GM12878 (cell line): Measurements from ENCODE around the gene ARCN1. TPM values are rescaled to one million over a fixed set of nuclear protein-coding genes. Genes with fewer than 3 reads are reported as not detected.

Source experiments
- ATAC-seq: fragments of 200-7000 bp; cut with Tn5 transposase; 3 replicates; pipeline ENCODE4 v1.9.1; 2020; ENCODE audit warnings: mild to moderate bottlenecking, moderate library complexity
- BruUV-seq: library from RNA; stranded (reverse); fragments of 400-500 nt; replicated peaks from 2 replicates; lab custom pipeline; 2021; lab: Mats Ljungman, UMichigan
- CTCF ChIA-PET: fragments of 300-600 bp; sonication (Branson Sonifier 250); formaldehyde crosslinking; extraction: SDS; loops from one replicate; lab custom pipeline; 2021; ENCODE audit warnings: inconsistent platforms; lab: Yijun Ruan, JAX
- POLR2A ChIA-PET: fragments of 350-600 bp; formaldehyde crosslinking; extraction: SDS; loops from one replicate; lab custom pipeline; 2021; ENCODE audit warnings: inconsistent platforms; lab: Charles Lee
- RAD21 ChIA-PET: fragments of 300-600 bp; sonication (Branson Sonifier 250); formaldehyde crosslinking; loops from one replicate; lab custom pipeline; 2023; ENCODE audit warnings: antibody characterized with exemption; ENCODE audit not compliant: unreplicated experiment; lab: Charles Lee
- SMC1A ChIA-PET: fragments of 300-600 bp; sonication (Branson Sonifier 250); formaldehyde crosslinking; loops from one replicate; lab custom pipeline; 2023; ENCODE audit not compliant: unreplicated experiment, uncharacterized antibody; lab: Charles Lee
- DNase-seq: peaks from one replicate; pipeline ENCODE4 v3.0.0-alpha.2; 2011; ENCODE audit warnings: low read depth, low spot score
- FAIRE-seq: peaks from 3 replicates; lab custom pipeline; 2011; peaks lifted over from hg19 to GRCh38; lab: Jason Lieb, UNC
- H2AFZ ChIP-seq: 2 replicates; pipeline ENCODE4 v1.6.0; 2011; ENCODE audit warnings: low read depth, low read length, control low read depth; ENCODE audit not compliant: control insufficient read depth
- H3K27ac ChIP-seq: 2 replicates; pipeline ENCODE4 v1.5.1; 2011; ENCODE audit warnings: control low read depth; ENCODE audit not compliant: control insufficient read depth, insufficient read depth
- H3K27me3 ChIP-seq, 2 experiments: replicated peaks in 1 of 2; 2 replicates each; pipeline versions ENCODE4 v1.6.0 to v1.6.1; 2011; ENCODE audit warnings: low read length in 1 of 2; ENCODE audit not compliant: control insufficient read depth in 2 of 2, insufficient read depth in 2 of 2
- H3K36me3 ChIP-seq, 2 experiments: 2 replicates each; pipeline ENCODE4 v1.5.1; 2011; ENCODE audit warnings: low read length in 1 of 2; ENCODE audit not compliant: control insufficient read depth in 2 of 2, insufficient read depth in 2 of 2
- H3K4me1 ChIP-seq: 2 replicates; pipeline ENCODE4 v1.6.1; 2011; ENCODE audit warnings: mild to moderate bottlenecking, low read length, moderate library complexity, mixed read lengths; ENCODE audit not compliant: control insufficient read depth, insufficient read depth
- H3K4me2 ChIP-seq: 2 replicates; pipeline ENCODE4 v1.6.0; 2011; ENCODE audit warnings: control low read depth; ENCODE audit not compliant: control insufficient read depth, insufficient read depth
- H3K4me3 ChIP-seq: fragments of 200-600 bp; sonication (generic); 2 replicates; pipeline ENCODE4 v1.5.1; 2016
- H3K79me2 ChIP-seq: 2 replicates; pipeline ENCODE4 v1.6.0; 2011; ENCODE audit warnings: low read length; ENCODE audit not compliant: control insufficient read depth, insufficient read depth
- H3K9ac ChIP-seq: 2 replicates; pipeline ENCODE4 v1.8.0; 2011; ENCODE audit warnings: low read length, control low read depth, mixed read lengths; ENCODE audit not compliant: control insufficient read depth, insufficient read depth
- H3K9me3 ChIP-seq: replicated peaks from 3 replicates; pipeline ENCODE4 v1.5.1; 2011; ENCODE audit warnings: mild to moderate bottlenecking, low read length; ENCODE audit not compliant: control insufficient read depth, insufficient read depth
- H4K20me1 ChIP-seq: 2 replicates; pipeline ENCODE4 v1.6.0; 2011; ENCODE audit not compliant: control insufficient read depth, insufficient read depth
- ESRRA ChIP-seq: IDR thresholded peaks from 2 replicates; pipeline ENCODE4 v1.6.1; 2012; ENCODE audit warnings: mild to moderate bottlenecking, low read length, improper control_type of control experiment
- IRF3 ChIP-seq: fragments of 450-650 bp; IDR thresholded peaks from 2 replicates; pipeline ENCODE4 v1.6.1; 2014; ENCODE audit warnings: mild to moderate bottlenecking
- JUND ChIP-seq: IDR thresholded peaks from 2 replicates; pipeline ENCODE4 v1.6.1; 2012; ENCODE audit warnings: low read depth, mild to moderate bottlenecking, low read length, improper control_type of control experiment, moderate library complexity
- RAD21 ChIP-seq: IDR thresholded peaks from 2 replicates; pipeline ENCODE4 v1.6.1; 2011; ENCODE audit warnings: mild to moderate bottlenecking, low read depth, low read length, moderate library complexity; ENCODE audit not compliant: insufficient read depth
- SIN3A ChIP-seq: IDR thresholded peaks from 2 replicates; pipeline ENCODE4 v1.6.1; 2012; ENCODE audit warnings: low read depth, low read length, improper control_type of control experiment
- ZNF384 ChIP-seq: IDR thresholded peaks from 2 replicates; pipeline ENCODE4 v1.6.1; 2012; ENCODE audit warnings: low read depth, mild to moderate bottlenecking, low read length, improper control_type of control experiment, borderline replicate concordance
- WGBS: methylation state at CpG from one replicate; pipeline ENCODE4 v1.1.6; 2016; ENCODE audit warnings: low lambda C conversion rate; ENCODE audit not compliant: insufficient replicate concordance, insufficient coverage; ENCODE audit errors: missing lambda C conversion rate; 5-methylcytosine and 5-hydroxymethylcytosine counted together
- in situ Hi-C: fragments of 300-500 bp; cut with MboI; formaldehyde crosslinking; loops from 9 replicates; pipeline ENCODE4 v1.14.3; 2018; ENCODE audit warnings: mixed read lengths
- intact Hi-C: fragments of 100-400 bp; cut with micrococcal nuclease; formaldehyde crosslinking; loops from one replicate; pipeline ENCODE4 v1.14.2; 2022; ENCODE audit not compliant: unreplicated experiment
- polyA plus RNA-seq, 11 experiments: library from polyadenylated mRNA; depleted of rRNA in 4 of 11; unstranded in 6 of 11; stranded (reverse) in 5 of 11; fragments of >200 nt; fragmentation: Nextera tagmentation in 4 of 11; fragmentation: Illumina TruSeq in 1 of 11; extraction: Ambion mirVana in 4 of 11; extraction: Trizol in 1 of 11; gene quantifications; 1 replicate in 1 of 11; 2 replicates in 10 of 11; pipeline versions ENCODE4 v1.2.1 to v1.2.3, GENCODE V29; 2011 to 2016; ENCODE audit warnings: inconsistent platforms in 2 of 11, missing spikeins in 2 of 11, low read depth in 1 of 11
- total RNA-seq, 4 experiments: library from RNA; depleted of rRNA in 3 of 4; stranded (reverse); fragments of >200 nt in 3 of 4; fragmentation: Illumina TruSeq in 1 of 4; extraction: Trizol in 1 of 4; gene quantifications; 2 replicates each; pipeline versions ENCODE4 v1.2.1 to v1.2.3, GENCODE V29; 2013 to 2021
- TF ChIP-seq, protein P1 (sequence below): fragments of 450-650 bp; formaldehyde crosslinking; IDR thresholded peaks from 2 replicates; pipeline ENCODE4 v1.4.0; 2022; ENCODE audit warnings: mild to moderate bottlenecking, moderate library complexity

Gene ARCN1
- total and polyA plus RNA-seq, 10 of the 15 experiments (the other 5 are each of a cell fraction or from before 2014, with no cell fraction given): 33.3 to 172 (median 106) TPM

DNA sequence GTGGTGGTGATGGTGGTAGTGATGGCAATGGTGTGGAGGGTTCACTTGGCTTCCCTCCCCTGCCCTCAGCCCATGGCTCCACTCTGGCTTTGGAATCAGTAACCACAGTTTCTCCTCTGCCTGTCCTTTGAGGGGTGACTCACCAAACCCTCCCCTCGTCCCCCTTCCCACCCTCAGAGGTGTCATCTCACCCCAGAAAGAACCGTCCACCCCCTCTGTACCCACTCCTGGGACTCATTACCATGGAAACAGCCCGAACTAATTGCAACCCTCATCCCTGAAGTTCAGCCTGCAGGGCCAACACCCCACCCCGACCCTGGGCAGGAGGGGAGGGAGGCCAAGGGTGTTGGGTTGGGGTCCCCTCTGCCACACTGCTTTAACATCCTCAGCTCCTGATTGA, 61.8 kb downstream of the ARCN1 start:
- DNase-seq (no peak), FAIRE-seq (no peak), ATAC-seq (no peak)
- no peak overlapping the region for H3K4me2 ChIP-seq
- RAD21 ChIA-PET: no interaction called here
- no peaks in the 10 kb centered on the region for H3K9me3 ChIP-seq
- 0% methylated on average over 2 of the region's 4 CpGs for WGBS
- no peak overlapping the region for H3K9ac ChIP-seq
- intact Hi-C loops: no loop called here
- no peak overlapping the region for H3K27ac ChIP-seq
- no peak overlapping the region for H2AFZ ChIP-seq
- H3K4me1 ChIP-seq: no peaks in the 10 kb centered on the region
- no peaks in the 10 kb centered on the region for H4K20me1 ChIP-seq
- CTCF ChIA-PET: interaction anchor here (0.7 kb wide), 1 partner anchor 278 kb away, joined by 3 read pairs; no protein-coding TSS in a partner anchor
- H3K36me3 ChIP-seq: no peaks in the 10 kb centered on the region
- no peak overlapping the region for H3K4me3 ChIP-seq
- POLR2A ChIA-PET: no interaction called here
- no peak for TF ChIP-seq JUND
- TF ChIP-seq IRF3: no peak
- TF ChIP-seq, protein P1, sequence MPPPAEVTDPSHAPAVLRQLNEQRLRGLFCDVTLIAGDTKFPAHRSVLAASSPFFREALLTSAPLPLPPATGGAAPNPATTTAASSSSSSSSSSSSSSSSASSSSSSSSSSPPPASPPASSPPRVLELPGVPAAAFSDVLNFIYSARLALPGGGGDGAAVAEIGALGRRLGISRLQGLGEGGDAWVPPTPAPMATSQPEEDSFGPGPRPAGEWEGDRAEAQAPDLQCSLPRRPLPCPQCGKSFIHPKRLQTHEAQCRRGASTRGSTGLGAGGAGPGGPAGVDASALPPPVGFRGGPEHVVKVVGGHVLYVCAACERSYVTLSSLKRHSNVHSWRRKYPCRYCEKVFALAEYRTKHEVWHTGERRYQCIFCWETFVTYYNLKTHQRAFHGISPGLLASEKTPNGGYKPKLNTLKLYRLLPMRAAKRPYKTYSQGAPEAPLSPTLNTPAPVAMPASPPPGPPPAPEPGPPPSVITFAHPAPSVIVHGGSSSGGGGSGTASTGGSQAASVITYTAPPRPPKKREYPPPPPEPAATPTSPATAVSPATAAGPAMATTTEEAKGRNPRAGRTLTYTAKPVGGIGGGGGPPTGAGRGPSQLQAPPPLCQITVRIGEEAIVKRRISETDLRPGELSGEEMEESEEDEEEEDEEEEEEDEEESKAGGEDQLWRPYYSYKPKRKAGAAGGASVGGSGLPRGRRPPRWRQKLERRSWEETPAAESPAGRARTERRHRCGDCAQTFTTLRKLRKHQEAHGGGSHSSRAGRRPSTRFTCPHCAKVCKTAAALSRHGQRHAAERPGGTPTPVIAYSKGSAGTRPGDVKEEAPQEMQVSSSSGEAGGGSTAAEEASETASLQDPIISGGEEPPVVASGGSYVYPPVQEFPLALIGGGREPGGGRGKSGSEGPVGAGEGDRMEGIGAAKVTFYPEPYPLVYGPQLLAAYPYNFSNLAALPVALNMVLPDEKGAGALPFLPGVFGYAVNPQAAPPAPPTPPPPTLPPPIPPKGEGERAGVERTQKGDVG (CRISPR knock-in tag): no peak
- TF ChIP-seq SIN3A: no peak
- no peak for TF ChIP-seq ESRRA
- no peak for TF ChIP-seq RAD21
- no peak for TF ChIP-seq ZNF384
- peaks cover 4 to 11% of the 10 kb centered on the region in 2 experiments for H3K27me3 ChIP-seq
- no peaks in the 10 kb centered on the region for H3K79me2 ChIP-seq
- BruUV-seq: no TSS peak
- SMC1A ChIA-PET: no interaction called here
- in situ Hi-C loops: no loop called here
